Measurements from ENCODE around the gene STX2.
A peak's percentile ranks its signal among the peaks of the same experiment; 100 is the strongest.
"Not testable (repeated sequence)": the region's sequence is repeated elsewhere in the genome, so short reads cannot be mapped to it uniquely, and the experiment has no call there.

STX2 gene

GRCh38 chr12:130795906-130796305, 43.1 kb downstream of the STX2 start:
- no peak for DNase-seq

- DNase-seq: no peak
Measured at GRCh38 chr12:130793554-130793849, 45.5 kb downstream of the STX2 start.

GRCh38 chr12:130792821-130793553, 46.1 kb downstream of the STX2 start:
- DNase-seq: no peak

- no peak for DNase-seq
Measured at GRCh38 chr12:130791629-130792028, 47.4 kb downstream of the STX2 start.

- DNase-seq: no peak
Measured at GRCh38 chr12:130788515-130788914, 50.5 kb downstream of the STX2 start.

GRCh38 chr12:130787445-130788410, 51.3 kb downstream of the STX2 start:
- no peak for DNase-seq

- no peak for DNase-seq
Measured at GRCh38 chr12:130787041-130787440, 52.0 kb downstream of the STX2 start.

GRCh38 chr12:130783110-130783715, 55.8 kb downstream of the STX2 start:
- DNase-seq: no peak

GRCh38 chr12:130782245-130782644, 56.8 kb downstream of the STX2 start:
- DNase-seq: not testable (repeated sequence)

GRCh38 chr12:130780880-130781575, 58.0 kb downstream of the STX2 start:
- DNase-seq: no peak

- no peak for DNase-seq
Measured at GRCh38 chr12:130780325-130780724, 58.7 kb downstream of the STX2 start.

- DNase-seq: no peak
Measured at GRCh38 chr12:130778776-130779175, 60.3 kb downstream of the STX2 start.

GRCh38 chr12:130776857-130777339, 62.2 kb downstream of the STX2 start:
- DNase-seq: no peak

- peak; percentile 13 for DNase-seq
Measured at GRCh38 chr12:130775953-130776856, 62.8 kb downstream of the STX2 start.

- DNase-seq: no peak
Measured at GRCh38 chr12:130770413-130771028, 68.5 kb downstream of the STX2 start.

GRCh38 chr12:130768120-130768519, 70.9 kb downstream of the STX2 start:
- no peak for DNase-seq

GRCh38 chr12:130766470-130766869, 72.6 kb downstream of the STX2 start:
- no peak for DNase-seq

- DNase-seq: no peak
Measured at GRCh38 chr12:130765186-130765659, 73.8 kb downstream of the STX2 start.

- DNase-seq: no peak
Measured at GRCh38 chr12:130764475-130765185, 74.4 kb downstream of the STX2 start.

GRCh38 chr12:130764073-130764472, 75.0 kb downstream of the STX2 start:
- DNase-seq: no peak

- no peak for DNase-seq
Measured at GRCh38 chr12:130762319-130762675, 76.8 kb downstream of the STX2 start.

Data from NCI-H1092 treated with DMSO at 0.1 percent for 48 hours (cell line).